Measurements from ENCODE around the gene HS2ST1. TPM values are rescaled to one million over a fixed set of nuclear protein-coding genes. Genes with fewer than 3 reads are reported as not detected.

Gene HS2ST1
- total RNA-seq, 2 experiments from 2014 or later = 16.9 to 20.4 TPM

- ChIA-PET POLR2A (interaction anchor here (0.5 to 4.6 kb wide), 5 partner anchors 10 to 208 kb away, joined by 3 to 96 read pairs (median 6); partner anchors contain the start of gene SH3GLB1), CTCF (interaction anchor here (1.2 to 1.3 kb wide), 2 partner anchors 173 to 208 kb away, joined by 3 to 7 read pairs; partner anchors contain the start of gene SH3GLB1)
- Mint-ChIP-seq H3K36me3 (ENCODE audit: low read depth) (peaks cover 35% of the 10 kb centered on the region), H3K27me3 (no peaks in the 10 kb centered on the region), H3K4me1 (peaks cover 46% of the 10 kb centered on the region), H3K9me3 (no peaks in the 10 kb centered on the region), H3K4me3 (no peak overlapping the region), H3K27ac (peak overlapping the region; percentile 1)
- DNase-seq = no peak
Observed at GRCh38 chr1:86912281-86912900, 2.0 kb upstream of the HS2ST1 start.

DNA sequence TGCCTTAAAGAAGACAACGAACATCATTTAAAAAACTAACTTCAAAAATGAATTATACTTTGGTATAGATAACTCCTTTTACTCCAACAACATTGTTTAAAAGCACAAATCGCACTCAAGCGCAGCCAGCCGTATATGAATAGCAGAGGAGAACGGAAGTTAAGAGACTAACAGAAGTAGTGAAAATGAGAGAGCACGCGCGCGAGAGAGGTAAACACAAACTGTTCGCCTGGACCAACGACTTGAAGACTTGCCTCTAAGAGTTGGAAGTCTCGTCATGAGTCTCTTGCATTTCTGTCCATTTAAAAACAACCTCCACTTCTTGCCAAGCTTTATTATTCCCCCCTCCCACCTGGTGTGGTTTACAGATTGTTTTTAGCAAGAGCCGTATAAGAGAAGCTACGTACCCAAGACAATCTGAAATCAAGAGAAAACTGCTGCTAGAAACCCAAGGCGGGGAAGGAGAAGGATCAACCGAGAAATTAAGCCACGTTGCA lies 988 bp upstream of the HS2ST1 start:
- Mint-ChIP-seq H3K4me1 (peaks cover 47% of the 10 kb centered on the region), H3K27me3 (no peaks in the 10 kb centered on the region), H3K4me3 (no peak overlapping the region), H3K27ac (no peak overlapping the region), H3K36me3 (ENCODE audit: low read depth) (peaks cover 30% of the 10 kb centered on the region), H3K9me3 (no peaks in the 10 kb centered on the region)
- ChIA-PET CTCF (interaction anchor here (1.4 to 3.0 kb wide), 2 partner anchors 170 to 209 kb away, joined by 3 to 29 read pairs; partner anchors contain the start of gene SH3GLB1), POLR2A (interaction anchor here (0.7 to 4.6 kb wide), 15 partner anchors 11 to 1771 kb away, joined by 3 to 96 read pairs (median 5); partner anchors contain the start of genes LMO4, ODF2L, PKN2 and SH3GLB1)
- DNase-seq = peak; percentile 49

DNA sequence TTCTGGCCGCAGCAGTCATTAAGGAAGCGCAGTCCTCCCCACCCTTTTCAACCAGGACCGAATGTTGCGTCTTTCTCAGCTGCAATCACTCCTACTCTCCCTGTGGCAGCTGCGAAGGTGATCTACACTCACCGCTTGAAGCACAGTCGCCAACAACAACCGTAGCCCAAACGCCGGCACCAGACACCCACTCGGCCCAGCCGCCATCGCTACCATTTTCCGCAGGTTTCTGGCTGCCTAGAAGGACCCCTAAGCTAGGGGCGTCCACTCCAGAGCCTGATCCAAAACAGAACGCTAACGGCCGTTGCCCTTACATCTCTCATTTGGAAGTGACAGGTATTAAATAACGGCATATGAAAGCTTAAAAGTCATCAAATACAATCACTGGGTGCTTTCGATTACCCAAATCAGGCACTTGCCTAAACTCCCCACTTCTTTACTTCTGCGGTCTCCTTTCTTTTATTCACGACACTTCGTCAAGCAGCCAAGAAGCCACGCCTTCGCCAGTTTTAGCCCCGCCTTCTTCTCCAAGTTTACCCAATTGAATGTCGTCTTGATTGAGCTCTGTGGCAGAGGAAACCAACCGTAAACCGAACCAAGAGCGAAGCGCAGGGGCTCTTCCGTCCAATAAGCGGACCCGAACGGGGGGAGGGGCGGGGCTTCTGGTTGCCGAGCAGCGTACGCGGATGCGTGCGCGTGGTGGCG lies 387 bp upstream of the HS2ST1 start, which contains the start of gene SELENOF:
SELENOF (minus strand) TSS at position 231 of the 705 bp plus-strand sequence; CDS start at position 216, 15 bp downstream.
- ChIA-PET CTCF (interaction anchor here (0.9 to 3.0 kb wide), 5 partner anchors 12 to 209 kb away, joined by 3 to 29 read pairs (median 3); partner anchors contain the start of gene SH3GLB1), POLR2A (interaction anchor here (0.6 to 4.6 kb wide), 19 partner anchors 11 to 1770 kb away, joined by 3 to 96 read pairs (median 4); partner anchors contain the start of genes LMO4, ODF2L, PKN2 and SH3GLB1)
- Mint-ChIP-seq H3K27ac (no peak within 1 kb of the TSS), H3K36me3 (ENCODE audit: low read depth) (peaks cover 24% of the 10 kb centered on the region), H3K27me3 (no peaks in the 10 kb centered on the region), H3K4me1 (peaks cover 43% of the 10 kb centered on the region), H3K4me3 (no peak within 1 kb of the TSS), H3K9me3 (no peaks in the 10 kb centered on the region)
- DNase-seq = peak; percentile 99

DNA sequence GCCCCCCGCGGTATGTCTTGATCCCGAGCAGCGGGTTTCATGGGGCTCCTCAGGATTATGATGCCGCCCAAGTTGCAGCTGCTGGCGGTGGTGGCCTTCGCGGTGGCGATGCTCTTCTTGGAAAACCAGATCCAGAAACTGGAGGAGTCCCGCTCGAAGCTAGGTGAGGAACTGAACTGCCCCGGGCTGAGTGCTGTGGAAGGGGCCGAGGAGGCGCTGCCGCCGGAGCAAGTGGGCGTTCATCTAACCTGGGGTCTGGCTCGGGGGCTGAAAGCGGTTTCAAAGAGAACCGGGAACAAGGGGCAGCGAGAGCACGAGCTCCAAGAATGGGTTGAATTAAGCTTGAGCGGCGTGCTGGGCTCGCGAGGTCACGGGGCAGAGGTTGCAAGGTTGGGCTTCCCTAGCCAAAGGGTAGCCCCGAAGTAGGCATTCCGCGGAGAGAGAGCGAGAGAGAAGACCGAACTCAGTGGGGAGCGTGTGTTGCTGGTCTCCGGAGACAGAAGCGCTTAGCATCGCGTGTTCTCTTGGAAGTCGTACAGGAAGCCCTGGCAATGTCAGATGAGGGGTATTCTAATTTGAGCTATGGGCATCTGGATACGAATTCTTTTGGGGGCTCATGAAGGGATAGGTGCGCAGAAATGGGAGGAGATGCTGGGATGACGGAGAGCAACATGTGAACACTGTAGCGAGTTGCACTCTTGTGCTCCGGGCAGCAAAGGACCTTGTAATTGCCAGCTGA lies 732 bp downstream of the HS2ST1 start:
- Mint-ChIP-seq H3K27me3 (no peaks in the 10 kb centered on the region), H3K9me3 (no peaks in the 10 kb centered on the region), H3K4me1 (peaks cover 34% of the 10 kb centered on the region), H3K4me3 (no peak overlapping the region), H3K36me3 (ENCODE audit: low read depth) (peaks cover 13% of the 10 kb centered on the region), H3K27ac (no peak overlapping the region)
- DNase-seq = peak; percentile 51
- ChIA-PET CTCF (interaction anchor here (0.8 to 3.0 kb wide), 6 partner anchors 10 to 210 kb away, joined by 3 to 29 read pairs (median 3); partner anchors contain the start of gene SH3GLB1), POLR2A (interaction anchor here (0.7 to 4.6 kb wide), 9 partner anchors 9 to 529 kb away, joined by 3 to 96 read pairs (median 4); partner anchors contain the start of gene SH3GLB1)

GRCh38 chr1:86915737-86916235 lies 1.4 kb downstream of the HS2ST1 start:
- POLR2A ChIA-PET = interaction anchor here (0.9 to 4.6 kb wide), 5 partner anchors 9 to 525 kb away, joined by 3 to 96 read pairs (median 3); partner anchors contain the start of gene SH3GLB1
- Mint-ChIP-seq H3K36me3 (ENCODE audit: low read depth) (peaks cover 10% of the 10 kb centered on the region), H3K27ac (no peak overlapping the region), H3K4me1 (peaks cover 30% of the 10 kb centered on the region), H3K4me3 (no peak overlapping the region), H3K9me3 (no peaks in the 10 kb centered on the region), H3K27me3 (no peaks in the 10 kb centered on the region)
- no peak for DNase-seq
- CTCF ChIA-PET = interaction anchor here (0.8 to 3.0 kb wide), 6 partner anchors 11 to 211 kb away, joined by 3 to 29 read pairs (median 3); partner anchors contain the start of gene SH3GLB1

DNA sequence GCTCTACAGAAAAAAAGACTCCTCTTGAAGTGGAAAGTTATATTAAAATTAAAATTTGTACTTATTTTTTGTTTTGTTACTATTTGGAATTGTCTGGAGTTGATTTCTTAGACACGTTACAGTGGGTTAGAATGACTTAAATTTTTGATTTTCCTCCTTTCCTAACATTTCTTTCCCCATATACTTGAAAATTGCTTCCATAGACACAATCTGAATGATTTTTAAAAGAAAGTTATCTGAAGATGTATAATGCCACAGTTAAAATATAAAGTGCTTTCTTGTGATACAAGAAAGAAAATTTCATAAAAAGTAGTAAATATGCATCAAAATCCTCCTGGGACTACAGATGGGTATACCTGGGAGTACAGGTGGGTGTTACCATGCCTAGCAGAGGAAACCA lies 2.3 kb downstream of the HS2ST1 start:
- H3K27me3 Mint-ChIP-seq = no peaks in the 10 kb centered on the region
- peaks cover 6% of the 10 kb centered on the region for H3K9me3 Mint-ChIP-seq
- no peak overlapping the region for H3K4me3 Mint-ChIP-seq
- no peak overlapping the region for H3K27ac Mint-ChIP-seq
- CTCF ChIA-PET = interaction anchor here (1.5 kb wide), 1 partner anchor 11 kb away, joined by 3 read pairs; no protein-coding TSS in a partner anchor
- no peak for DNase-seq
- H3K36me3 Mint-ChIP-seq (ENCODE audit: low read depth) = peaks cover 2% of the 10 kb centered on the region
- H3K4me1 Mint-ChIP-seq = peaks cover 22% of the 10 kb centered on the region
- POLR2A ChIA-PET = no interaction called here

DNA sequence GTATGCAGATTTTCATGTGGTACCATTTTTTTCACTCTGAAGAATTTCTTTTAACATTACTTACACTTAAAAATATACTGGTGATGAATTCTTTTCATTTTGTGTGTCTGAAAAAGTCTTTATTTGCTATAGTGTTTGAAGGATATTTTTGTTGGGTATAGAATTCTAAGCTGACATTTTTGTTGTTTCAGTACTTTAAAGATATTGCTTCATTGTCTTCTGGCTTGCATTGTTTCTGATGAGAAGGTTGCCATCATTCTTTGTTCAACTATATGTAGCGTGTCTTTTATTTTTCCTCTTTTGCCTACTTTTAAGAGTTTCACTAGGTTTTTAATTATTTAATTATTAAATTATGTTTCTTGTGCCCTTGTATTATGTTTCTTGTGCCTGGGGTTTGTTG lies 8.0 kb downstream of the HS2ST1 start:
- no peak for DNase-seq
- ChIA-PET POLR2A (no interaction called here), CTCF (no interaction called here)
- peaks cover 31% of the 10 kb centered on the region for H3K36me3 Mint-ChIP-seq (ENCODE audit: low read depth)
- no peaks in the 10 kb centered on the region for H3K27me3 Mint-ChIP-seq
- no peak overlapping the region for H3K4me3 Mint-ChIP-seq
- no peak overlapping the region for H3K27ac Mint-ChIP-seq
- peaks cover 14% of the 10 kb centered on the region for H3K4me1 Mint-ChIP-seq
- H3K9me3 Mint-ChIP-seq = peaks cover 29% of the 10 kb centered on the region

DNA sequence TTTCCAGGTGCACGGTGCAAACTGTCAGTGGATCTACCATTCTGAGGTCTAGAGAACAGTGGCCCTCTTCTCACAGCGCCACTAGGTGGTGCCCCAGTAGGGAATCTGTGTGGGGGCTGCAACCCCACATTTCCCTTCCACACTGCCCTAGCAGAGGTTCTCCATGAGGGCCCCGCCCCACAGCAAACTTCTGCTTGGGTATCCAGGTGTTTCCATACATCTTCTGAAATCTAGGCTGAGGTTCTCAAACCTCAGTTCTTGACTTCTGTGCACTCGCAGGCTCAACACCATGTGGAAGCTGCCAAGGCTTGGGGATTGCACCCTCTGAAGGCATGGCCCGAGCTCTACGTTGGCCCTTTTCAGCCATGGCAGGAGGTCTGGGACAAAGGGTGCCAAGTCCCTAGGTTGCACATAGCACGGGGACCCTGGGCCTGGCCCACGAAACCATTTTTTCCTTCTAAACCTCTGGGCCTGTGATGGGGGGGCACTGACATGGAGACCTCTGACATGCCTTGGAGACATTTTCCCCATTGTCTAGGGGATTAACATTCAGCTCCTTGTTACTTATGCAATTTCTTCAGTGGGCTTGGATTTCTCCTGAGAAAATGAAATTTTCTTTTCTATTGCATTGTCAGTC lies 10.0 kb downstream of the HS2ST1 start:
- H3K27me3 Mint-ChIP-seq = no peaks in the 10 kb centered on the region
- H3K27ac Mint-ChIP-seq = no peak overlapping the region
- H3K9me3 Mint-ChIP-seq = peaks cover 29% of the 10 kb centered on the region
- no peak overlapping the region for H3K4me3 Mint-ChIP-seq
- DNase-seq = no peak
- peaks cover 9% of the 10 kb centered on the region for H3K4me1 Mint-ChIP-seq
- POLR2A ChIA-PET = interaction anchor here (0.8 kb wide), 1 partner anchor 8 kb away, joined by 3 read pairs; no protein-coding TSS in a partner anchor
- peaks cover 28% of the 10 kb centered on the region for H3K36me3 Mint-ChIP-seq (ENCODE audit: low read depth)
- CTCF ChIA-PET = no interaction called here

DNA sequence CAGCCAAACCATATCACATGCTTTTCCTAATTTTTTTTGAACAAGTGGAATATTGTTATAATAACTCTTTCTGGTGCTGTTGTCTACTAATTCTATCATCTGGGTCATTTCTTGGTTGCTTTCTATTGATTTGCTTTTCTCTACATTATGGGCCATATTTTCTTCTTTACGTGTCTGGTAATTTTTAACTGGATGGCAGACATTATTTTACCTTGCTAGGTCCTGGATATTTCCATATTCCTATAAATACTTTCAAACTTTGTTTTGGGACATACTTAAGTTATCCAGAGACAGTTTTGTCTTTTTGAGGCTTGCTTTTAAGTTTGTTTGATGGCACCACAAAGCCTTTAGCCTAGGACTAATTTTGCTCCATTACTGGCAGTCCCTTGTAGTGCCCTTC lies 11.3 kb downstream of the HS2ST1 start:
- DNase-seq = no peak
- ChIA-PET POLR2A (no interaction called here), CTCF (no interaction called here)
- H3K4me3 Mint-ChIP-seq = no peak overlapping the region
- peaks cover 9% of the 10 kb centered on the region for H3K4me1 Mint-ChIP-seq
- H3K9me3 Mint-ChIP-seq = peaks cover 29% of the 10 kb centered on the region
- H3K27me3 Mint-ChIP-seq = no peaks in the 10 kb centered on the region
- peaks cover 28% of the 10 kb centered on the region for H3K36me3 Mint-ChIP-seq (ENCODE audit: low read depth)
- no peak overlapping the region for H3K27ac Mint-ChIP-seq

GRCh38 chr1:86926883-86927282 lies 12.4 kb downstream of the HS2ST1 start:
- POLR2A ChIA-PET = no interaction called here
- CTCF ChIA-PET = interaction anchor here (1.4 kb wide), 1 partner anchor 11 kb away, joined by 3 read pairs; no protein-coding TSS in a partner anchor
- no peak overlapping the region for H3K27ac Mint-ChIP-seq

GRCh38 chr1:86928819-86929218 lies 14.4 kb downstream of the HS2ST1 start:
- H3K4me1 Mint-ChIP-seq = peaks cover 9% of the 10 kb centered on the region
- CTCF ChIA-PET = no interaction called here

More at GRCh38 chr1:86926883-86927282, 12.4 kb downstream of the HS2ST1 start:
- peaks cover 9% of the 10 kb centered on the region for H3K4me1 Mint-ChIP-seq
- H3K4me3 Mint-ChIP-seq = no peak overlapping the region
- peaks cover 23% of the 10 kb centered on the region for H3K9me3 Mint-ChIP-seq
- peaks cover 28% of the 10 kb centered on the region for H3K36me3 Mint-ChIP-seq (ENCODE audit: low read depth)
- H3K27me3 Mint-ChIP-seq = no peaks in the 10 kb centered on the region
- no peak for DNase-seq

DNA sequence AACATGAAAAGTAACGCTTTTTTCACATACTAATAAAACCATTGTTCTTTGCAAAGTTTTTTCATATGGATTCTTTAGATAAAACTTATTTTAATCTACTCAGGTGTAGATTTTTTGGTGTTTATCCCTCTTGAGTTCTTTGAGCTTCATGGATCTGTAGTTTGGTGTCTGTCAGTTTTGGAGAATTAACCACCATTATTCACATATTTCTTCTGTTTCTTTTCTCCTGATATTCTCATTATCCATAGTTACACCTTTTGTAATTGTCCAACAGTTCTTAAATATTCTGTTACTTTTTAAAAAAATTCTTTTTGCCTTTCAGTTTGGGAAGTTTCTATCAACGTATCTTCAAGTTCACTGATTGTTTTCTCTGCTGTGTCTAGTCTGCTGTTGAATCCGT lies 18.6 kb downstream of the HS2ST1 start:
- H3K4me1 Mint-ChIP-seq = no peaks in the 10 kb centered on the region
- ChIA-PET POLR2A (no interaction called here), CTCF (no interaction called here)
- H3K27ac Mint-ChIP-seq = no peak overlapping the region
- DNase-seq = no peak
- no peaks in the 10 kb centered on the region for H3K36me3 Mint-ChIP-seq (ENCODE audit: low read depth)
- H3K9me3 Mint-ChIP-seq = no peaks in the 10 kb centered on the region
- no peak overlapping the region for H3K4me3 Mint-ChIP-seq
- no peaks in the 10 kb centered on the region for H3K27me3 Mint-ChIP-seq

More at GRCh38 chr1:86928819-86929218, 14.4 kb downstream of the HS2ST1 start:
- Mint-ChIP-seq H3K27me3 (no peaks in the 10 kb centered on the region), H3K27ac (no peak overlapping the region), H3K9me3 (peaks cover 11% of the 10 kb centered on the region), H3K4me3 (no peak overlapping the region), H3K36me3 (ENCODE audit: low read depth) (peaks cover 16% of the 10 kb centered on the region)
- no peak for DNase-seq
- POLR2A ChIA-PET = no interaction called here

Data from activated CD4-positive, alpha-beta memory T cell treated with anti-CD3 and anti-CD28 coated beads, Interleukin-2, amount 10 ng/mL, durations not matched to agents 7 days and 5 days (primary cell).